Body of pancreas (tissue), 4 donors: ENCODE measurements around the gene ATRNL1. TPM values are rescaled to one million over a fixed set of nuclear protein-coding genes. Genes with fewer than 3 reads are reported as not detected.

Source experiments
- ATAC-seq: fragments of 150-250 bp; one replicate; pipeline ENCODE4 v1.9.1; 2016
- DNase-seq, 4 donors: peaks; one replicate each; pipeline ENCODE4 v3.0.0-alpha.2; 2019
- H3K27ac ChIP-seq, 4 donors: fragments of 200-600 bp; sonication (generic); 1 replicate in 3 of 4; 2 replicates in 1 of 4; pipeline versions ENCODE4 v1.5.1 to v1.6.1; 2016 to 2019; ENCODE audit warnings: mild to moderate bottlenecking in 1 of 4, mixed read lengths in 1 of 4, moderate library complexity in 1 of 4
- H3K27me3 ChIP-seq, 2 donors: fragments of 200-600 bp; sonication (generic); one replicate each; pipeline ENCODE4 v1.6.0; 2016; ENCODE audit warnings: mild to moderate bottlenecking in 1 of 2
- H3K36me3 ChIP-seq, 2 donors: fragments of 200-600 bp; sonication (generic); replicated peaks in 1 of 2; 2 replicates each; pipeline ENCODE4 v1.5.1; 2016; ENCODE audit warnings: low read depth in 2 of 2; ENCODE audit not compliant: insufficient read depth in 1 of 2
- H3K4me1 ChIP-seq: fragments of 200-600 bp; sonication (generic); one replicate; pipeline ENCODE4 v1.6.0; 2016
- H3K4me3 ChIP-seq, 2 donors: fragments of 200-600 bp; sonication (generic); 1 replicate in 1 of 2; 2 replicates in 1 of 2; pipeline ENCODE4 v1.5.1; 2016 to 2019
- H3K9me3 ChIP-seq, 3 donors: fragments of 200-600 bp; sonication (generic); 1 replicate in 2 of 3; 2 replicates in 1 of 3; pipeline ENCODE4 v1.5.1; 2016
- CTCF ChIP-seq, 7 experiments: fragments of 450-650 bp in 4 of 7; fragments of 200-600 bp in 3 of 7; sonication (generic) in 3 of 7; IDR thresholded peaks; one replicate each; pipeline ENCODE4 v1.5.1; 2016 to 2019; ENCODE audit warnings: antibody characterized with exemption in 7 of 7
- POLR2A ChIP-seq, 3 donors: fragments of 450-650 bp; IDR thresholded peaks; one replicate each; pipeline ENCODE4 v1.6.1; 2016; ENCODE audit warnings: antibody characterized with exemption in 3 of 3, mild to moderate bottlenecking in 2 of 3
- WGBS, 2 donors: methylation state at CpG; one replicate each; pipeline ENCODE4 v1.1.5; 2017; 5-methylcytosine and 5-hydroxymethylcytosine counted together
- intact Hi-C: fragments of 100-400 bp; cut with DNase I; formaldehyde crosslinking; loops from one replicate; pipeline ENCODE4 v1.15.1; 2023
- total RNA-seq, 2 donors: library from RNA; depleted of rRNA; stranded (reverse); fragments of >200 nt; gene quantifications; one replicate each; pipeline ENCODE4 v1.1.0, GENCODE V29; 2016

ATRNL1 gene
- total RNA-seq, 2 donors from 2014 or later: 3.0 to 6.5 TPM

- WGBS, 2 donors: 68 to 76% methylated on average over 8 of the region's 8 CpGs
- no peaks in the 10 kb centered on the region for H3K9me3 ChIP-seq
- H3K27ac ChIP-seq: no peak overlapping the region
- no peaks in the 10 kb centered on the region for H3K4me1 ChIP-seq
- no peaks in the 10 kb centered on the region for H3K27me3 ChIP-seq
- no peak overlapping the region for H3K4me3 ChIP-seq
- H3K36me3 ChIP-seq: no peaks in the 10 kb centered on the region
- ATAC-seq: no peak
- TF ChIP-seq CTCF (IDR thresholded peaks at IDR 0.05) (no peak), POLR2A (IDR thresholded peaks at IDR 0.05) (no peak)
- intact Hi-C loops: no loop called here
- no peak for DNase-seq
These were observed 737.9 kb downstream of the ATRNL1 start for GRCh38 chr10:115831016-115831415.

GRCh38 chr10:115833119-115833518 is 740.0 kb downstream of the ATRNL1 start:
- ATAC-seq (no peak), DNase-seq (no peak)
- Histone ChIP-seq H3K27ac (no peak overlapping the region), H3K9me3 (no peaks in the 10 kb centered on the region), H3K4me3 (no peak overlapping the region), H3K36me3 (no peaks in the 10 kb centered on the region), H3K4me1 (no peaks in the 10 kb centered on the region), H3K27me3 (no peaks in the 10 kb centered on the region)
- WGBS, 2 donors: 48% methylated on average over 4 of the region's 4 CpGs
- intact Hi-C loops: no loop called here
- no peak for TF ChIP-seq POLR2A (IDR thresholded peaks at IDR 0.05)
- TF ChIP-seq CTCF (IDR thresholded peaks at IDR 0.05): no peak

GRCh38 chr10:115844591-115844990 is 751.4 kb downstream of the ATRNL1 start:
- peak; percentile 52 for ATAC-seq
- intact Hi-C loops: no loop called here
- 3 to 11% methylated on average over 3 of the region's 3 CpGs for WGBS, 2 donors
- TF ChIP-seq POLR2A (IDR thresholded peaks at IDR 0.05): no peak
- no peak for TF ChIP-seq CTCF (IDR thresholded peaks at IDR 0.05)
- Histone ChIP-seq H3K27ac (no peak overlapping the region), H3K4me1 (no peaks in the 10 kb centered on the region), H3K4me3 (no peak overlapping the region), H3K36me3 (no peaks in the 10 kb centered on the region), H3K9me3 (no peaks in the 10 kb centered on the region), H3K27me3 (peaks cover 0 to 6% of the 10 kb centered on the region in 2 donors)
- peak in 2 of 4 donors; percentile 5 to 37 for DNase-seq

- no peak overlapping the region for H3K4me3 ChIP-seq
- no peaks in the 10 kb centered on the region for H3K9me3 ChIP-seq
- no peak for DNase-seq
- no peak overlapping the region for H3K27ac ChIP-seq
- 89 to 100% methylated on average over 1 of the region's 1 CpG for WGBS, 2 donors
- TF ChIP-seq POLR2A (IDR thresholded peaks at IDR 0.05) (no peak), CTCF (IDR thresholded peaks at IDR 0.05) (no peak)
- H3K36me3 ChIP-seq: no peaks in the 10 kb centered on the region
- H3K27me3 ChIP-seq: peaks cover 0 to 6% of the 10 kb centered on the region in 2 donors
- H3K4me1 ChIP-seq: no peaks in the 10 kb centered on the region
- no peak for ATAC-seq
- intact Hi-C loops: no loop called here
These were observed 752.8 kb downstream of the ATRNL1 start for GRCh38 chr10:115845921-115846320.

- DNase-seq: no peak
- no peaks in the 10 kb centered on the region for H3K9me3 ChIP-seq
- no peak overlapping the region for H3K4me3 ChIP-seq
- WGBS, 2 donors: 77 to 79% methylated on average over 1 of the region's 1 CpG
- H3K27ac ChIP-seq: no peak overlapping the region
- intact Hi-C loops: no loop called here
- no peak for ATAC-seq
- H3K4me1 ChIP-seq: no peaks in the 10 kb centered on the region
- H3K36me3 ChIP-seq: no peaks in the 10 kb centered on the region
- H3K27me3 ChIP-seq: peaks cover 0 to 6% of the 10 kb centered on the region in 2 donors
- no peak for TF ChIP-seq POLR2A (IDR thresholded peaks at IDR 0.05)
- TF ChIP-seq CTCF (IDR thresholded peaks at IDR 0.05): no peak
These were observed 753.4 kb downstream of the ATRNL1 start for GRCh38 chr10:115846528-115846927.
